IMR-90 (cell line): ENCODE data around the gene RAD23B.

Source experiments
- CEBPB ChIP-seq: IDR thresholded peaks from 2 replicates; pipeline ENCODE4 v1.6.1; 2012; ENCODE audit warnings: low read depth, low read length, improper control_type of control experiment
- MXI1 ChIP-seq: IDR thresholded peaks from 2 replicates; pipeline ENCODE4 v1.6.1; 2012; ENCODE audit warnings: low read depth, mild to moderate bottlenecking, low read length, moderate library complexity, borderline replicate concordance
- NFE2L2 ChIP-seq: fragments of 150-350 bp; IDR thresholded peaks from 2 replicates; pipeline ENCODE4 v1.6.1; 2016; ENCODE audit warnings: low read depth, mild to moderate bottlenecking, low read length
- POLR2A ChIP-seq: IDR thresholded peaks from 2 replicates; pipeline ENCODE4 v1.6.1; 2012; ENCODE audit warnings: mild to moderate bottlenecking, low read depth, low read length
- RAD21 ChIP-seq: IDR thresholded peaks from 2 replicates; pipeline ENCODE4 v1.6.1; 2012; ENCODE audit warnings: low read length, improper control_type of control experiment
- RFX5 ChIP-seq: IDR thresholded peaks from 2 replicates; pipeline ENCODE4 v1.8.0; 2012; ENCODE audit warnings: low read depth, mild to moderate bottlenecking, low read length, moderate library complexity
- SMC3 ChIP-seq: fragments of 150-350 bp; IDR thresholded peaks from 2 replicates; pipeline ENCODE4 v1.6.1; 2016; ENCODE audit warnings: low read depth, mild to moderate bottlenecking, antibody characterized with exemption, low read length, moderate library complexity
- TF ChIP-seq, protein P1 (sequence below): conservative IDR thresholded peaks from 2 replicates; pipeline ENCODE4 v1.5.1; 2012; ENCODE audit warnings: mild to moderate bottlenecking, low read depth, low read length, improper control_type of control experiment

DNA sequence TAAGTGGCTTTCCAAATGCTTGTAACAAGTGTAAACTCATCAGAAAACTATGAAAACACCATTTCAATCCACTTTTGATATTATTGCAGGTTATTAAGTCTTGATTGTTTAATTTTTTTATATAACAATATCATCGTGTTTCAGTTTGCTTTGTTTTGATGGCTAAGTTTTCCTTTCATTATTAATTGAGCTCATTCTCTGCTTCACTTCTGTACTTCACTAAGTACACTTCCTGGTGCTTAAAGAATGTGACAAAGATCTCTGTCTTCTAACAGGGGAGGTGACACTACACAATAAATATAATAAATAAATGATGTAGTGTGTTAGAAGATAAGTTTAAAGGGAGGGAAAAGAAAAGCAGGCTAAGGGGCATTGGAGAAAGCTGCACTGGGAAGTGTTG is 13.0 kb upstream of the RAD23B start:
- TF ChIP-seq SMC3 (no peak), RAD21 (no peak), POLR2A (no peak), RFX5 (no peak), MXI1 (no peak), NFE2L2 (no peak), CEBPB (no peak)
- TF ChIP-seq, protein P1, sequence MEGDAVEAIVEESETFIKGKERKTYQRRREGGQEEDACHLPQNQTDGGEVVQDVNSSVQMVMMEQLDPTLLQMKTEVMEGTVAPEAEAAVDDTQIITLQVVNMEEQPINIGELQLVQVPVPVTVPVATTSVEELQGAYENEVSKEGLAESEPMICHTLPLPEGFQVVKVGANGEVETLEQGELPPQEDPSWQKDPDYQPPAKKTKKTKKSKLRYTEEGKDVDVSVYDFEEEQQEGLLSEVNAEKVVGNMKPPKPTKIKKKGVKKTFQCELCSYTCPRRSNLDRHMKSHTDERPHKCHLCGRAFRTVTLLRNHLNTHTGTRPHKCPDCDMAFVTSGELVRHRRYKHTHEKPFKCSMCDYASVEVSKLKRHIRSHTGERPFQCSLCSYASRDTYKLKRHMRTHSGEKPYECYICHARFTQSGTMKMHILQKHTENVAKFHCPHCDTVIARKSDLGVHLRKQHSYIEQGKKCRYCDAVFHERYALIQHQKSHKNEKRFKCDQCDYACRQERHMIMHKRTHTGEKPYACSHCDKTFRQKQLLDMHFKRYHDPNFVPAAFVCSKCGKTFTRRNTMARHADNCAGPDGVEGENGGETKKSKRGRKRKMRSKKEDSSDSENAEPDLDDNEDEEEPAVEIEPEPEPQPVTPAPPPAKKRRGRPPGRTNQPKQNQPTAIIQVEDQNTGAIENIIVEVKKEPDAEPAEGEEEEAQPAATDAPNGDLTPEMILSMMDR = no peak
